ENCODE results near the gene NFKBIL1. TPM values are rescaled to one million over a fixed set of nuclear protein-coding genes. Genes with fewer than 3 reads are reported as not detected.
A peak's percentile ranks its signal among the peaks of the same experiment; 100 is the strongest.

Gene NFKBIL1
- total RNA-seq, 1 experiment from 2014 or later, result 15.1 TPM

DNA sequence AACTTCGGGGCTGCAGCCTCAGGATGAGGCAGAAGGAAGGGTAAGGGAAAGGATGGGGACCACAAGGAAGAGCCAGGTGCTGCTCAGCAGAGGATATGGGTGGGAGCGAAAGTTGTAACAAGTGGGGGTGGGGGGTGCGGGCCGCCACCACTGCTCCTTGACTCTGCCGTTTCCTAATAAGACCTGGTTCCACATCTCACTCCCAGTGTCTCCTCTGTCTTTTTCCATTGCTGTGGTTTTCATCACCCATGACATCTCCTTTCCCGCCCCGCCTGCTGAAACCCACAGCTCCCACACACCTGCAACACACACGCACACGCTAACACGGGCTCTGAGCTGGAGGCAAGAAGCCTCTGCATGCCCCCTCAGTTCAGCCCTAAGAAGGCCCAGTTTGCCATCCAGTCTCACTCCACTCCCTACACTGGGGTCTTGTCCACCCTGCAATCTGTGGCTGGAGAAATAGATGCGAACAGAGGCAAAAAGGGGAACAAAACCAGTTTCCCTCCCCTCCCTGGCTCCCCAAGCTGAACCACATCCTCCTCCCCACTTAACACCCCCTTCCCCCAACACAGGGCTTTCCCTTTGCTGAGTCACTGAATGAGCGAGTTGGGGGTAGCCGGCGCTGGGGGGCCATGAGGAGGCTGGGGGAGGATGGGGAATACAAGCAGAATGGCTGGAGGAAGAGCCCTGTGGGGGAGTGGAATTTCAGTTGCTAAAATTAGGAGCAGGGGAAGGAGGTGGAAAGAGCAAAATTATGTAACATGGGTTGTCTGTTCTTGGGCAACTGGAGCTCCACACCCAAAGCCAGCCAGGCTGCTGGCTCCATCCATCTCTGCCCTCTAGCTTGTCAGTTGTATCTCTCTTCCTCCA is 11.5 kb downstream of the NFKBIL1 start:
- H2BK5ac ChIP-seq (ENCODE audit: insufficient read length, low read length), result no peak overlapping the region
- TF ChIP-seq, protein P1, sequence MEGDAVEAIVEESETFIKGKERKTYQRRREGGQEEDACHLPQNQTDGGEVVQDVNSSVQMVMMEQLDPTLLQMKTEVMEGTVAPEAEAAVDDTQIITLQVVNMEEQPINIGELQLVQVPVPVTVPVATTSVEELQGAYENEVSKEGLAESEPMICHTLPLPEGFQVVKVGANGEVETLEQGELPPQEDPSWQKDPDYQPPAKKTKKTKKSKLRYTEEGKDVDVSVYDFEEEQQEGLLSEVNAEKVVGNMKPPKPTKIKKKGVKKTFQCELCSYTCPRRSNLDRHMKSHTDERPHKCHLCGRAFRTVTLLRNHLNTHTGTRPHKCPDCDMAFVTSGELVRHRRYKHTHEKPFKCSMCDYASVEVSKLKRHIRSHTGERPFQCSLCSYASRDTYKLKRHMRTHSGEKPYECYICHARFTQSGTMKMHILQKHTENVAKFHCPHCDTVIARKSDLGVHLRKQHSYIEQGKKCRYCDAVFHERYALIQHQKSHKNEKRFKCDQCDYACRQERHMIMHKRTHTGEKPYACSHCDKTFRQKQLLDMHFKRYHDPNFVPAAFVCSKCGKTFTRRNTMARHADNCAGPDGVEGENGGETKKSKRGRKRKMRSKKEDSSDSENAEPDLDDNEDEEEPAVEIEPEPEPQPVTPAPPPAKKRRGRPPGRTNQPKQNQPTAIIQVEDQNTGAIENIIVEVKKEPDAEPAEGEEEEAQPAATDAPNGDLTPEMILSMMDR (conservative IDR thresholded peaks at IDR 0.05), result no peak
- no peak overlapping the region for H2BK20ac ChIP-seq (ENCODE audit: low read depth, low read length, poor library complexity, severe bottlenecking)
- no peaks in the 10 kb centered on the region for H4K20me1 ChIP-seq (ENCODE audit: control insufficient read depth, insufficient read depth, insufficient read length)
- no peak overlapping the region for H3K4ac ChIP-seq (ENCODE audit: low read depth, low read length)
- H3K4me3 Mint-ChIP-seq, result no peak overlapping the region; a peak in 1 of 5 replicates
- no CpG with 5 or more reads among the region's 14 CpGs for WGBS (ENCODE audit: extremely low coverage, insufficient read length, low lambda C conversion rate)
- H3K79me2 ChIP-seq (ENCODE audit: insufficient read depth, low read length), result no peaks in the 10 kb centered on the region
- no peak overlapping the region for H3K4me2 ChIP-seq (ENCODE audit: insufficient read depth, insufficient read length, low read length)
- H3K9me3 Mint-ChIP-seq, result no peaks in the 10 kb centered on the region
- H4K91ac ChIP-seq (ENCODE audit: insufficient read length, low read depth, low read length), result no peak overlapping the region
- no peak overlapping the region for H3T11ph ChIP-seq (ENCODE audit: low read length)
- no peak overlapping the region for H4K8ac ChIP-seq (replicated peaks; ENCODE audit: insufficient read length, low read depth, low read length)
- H3K56ac ChIP-seq (ENCODE audit: insufficient read length, low read depth, low read length), result no peak overlapping the region
- H3K27ac Mint-ChIP-seq, result peak overlapping the region in 1 of 3 experiments; percentile 8; a peak in 3 of 7 replicates
- H3K9me3 ChIP-seq (ENCODE audit: control insufficient read depth, low read depth, low read length), result no peaks in the 10 kb centered on the region
- H2AFZ ChIP-seq (ENCODE audit: low read length), result no peak overlapping the region
- H3K27me3 ChIP-seq (ENCODE audit: insufficient read depth, low read length), result no peaks in the 10 kb centered on the region
- H3K79me1 ChIP-seq (ENCODE audit: insufficient read depth, low read depth, low read length, poor library complexity, severe bottlenecking), result no peaks in the 10 kb centered on the region
- H3K23me2 ChIP-seq (ENCODE audit: insufficient read length, low read depth, low read length, poor library complexity, severe bottlenecking), result no peaks in the 10 kb centered on the region
- no peak overlapping the region for H2AK5ac ChIP-seq (ENCODE audit: insufficient read length, low read length)
- H3K14ac ChIP-seq (ENCODE audit: insufficient read depth, low read length), result no peak overlapping the region
- H3K36me3 Mint-ChIP-seq (ENCODE audit: insufficient read depth in 1 of 3, low read depth in 3 of 3), result peaks cover 14 to 39% (median 26%) of the 10 kb centered on the region in 3 experiments; a peak in 6 of 7 replicates
- DNase-seq, result no peak
- H2BK12ac ChIP-seq (ENCODE audit: insufficient read length, low read depth, low read length), result no peak overlapping the region
- no peak overlapping the region for H4K5ac ChIP-seq (ENCODE audit: insufficient read length, low read depth, low read length)
- no peak overlapping the region for H3K23ac ChIP-seq (ENCODE audit: insufficient read length, low read depth, low read length)
- H3K18ac ChIP-seq (ENCODE audit: insufficient read length, low read depth, low read length), result no peak overlapping the region
- no peaks in the 10 kb centered on the region for H3K27me3 Mint-ChIP-seq (ENCODE audit: low read depth)
- H3K4me1 ChIP-seq (ENCODE audit: insufficient read depth, low read length), result peaks cover 4% of the 10 kb centered on the region; the same call in 1 of the 2 replicates
- H3K27ac ChIP-seq (ENCODE audit: insufficient read length, low read depth, low read length), result no peak overlapping the region
- H3K9ac ChIP-seq (ENCODE audit: extremely low read depth, insufficient read length, low read length), result no peak overlapping the region
- no peak overlapping the region for H2BK15ac ChIP-seq (ENCODE audit: low read depth, low read length)
- peaks cover 4 to 18% of the 10 kb centered on the region in 2 experiments; a peak in 3 of 4 replicates for H3K4me1 Mint-ChIP-seq
- H2BK120ac ChIP-seq (ENCODE audit: low read depth, low read length, poor library complexity, severe bottlenecking), result no peak overlapping the region

Data from H9 (cell line).